Activated CD4-positive, alpha-beta T cell treated with anti-CD3 and anti-CD28 coated beads, Interleukin-2, Interleukin-6, amounts not matched to agents 100 ng/mL and 50 ng/mL, durations not matched to agents 16 hours and 8 hours (primary cell): ENCODE results near the gene NSG2.

Experiments used
- DNase-seq: peaks from one replicate; pipeline ENCODE4 v3.0.0-alpha.2; 2020

NSG2 gene

GRCh38 chr5:174045470-174046025, at the start of gene NSG2:
TSS of gene NSG2 (plus strand) at chr5:174045706. CDS start at chr5:174046756, 1,050 bp downstream.
- DNase-seq = peak; percentile 58

GRCh38 chr5:173997331-173997730, 48.2 kb upstream of the NSG2 start:
- DNase-seq = no peak

DNA sequence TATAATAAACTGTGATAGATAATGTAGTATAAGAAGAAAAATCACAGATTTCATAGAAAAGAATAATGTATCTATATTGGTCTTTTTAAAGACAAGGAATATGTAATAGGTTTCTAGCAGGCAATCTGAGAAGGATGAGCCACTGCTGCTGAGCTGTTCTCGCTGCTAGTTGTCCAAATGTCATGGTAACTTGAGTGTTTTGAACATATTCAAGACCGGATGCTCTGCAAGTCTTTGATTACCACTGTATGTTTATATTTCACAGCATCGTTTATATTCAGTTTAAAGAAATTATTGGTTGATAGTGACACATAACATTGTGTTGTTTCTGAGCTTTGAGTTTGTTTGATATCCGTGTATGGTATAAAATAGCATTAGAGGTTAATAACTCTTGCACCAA, 47.0 kb upstream of the NSG2 start:
- no peak for DNase-seq

- DNase-seq = no peak
Measured at GRCh38 chr5:174000076-174000475, 45.4 kb upstream of the NSG2 start.

GRCh38 chr5:174003795-174004194, 41.7 kb upstream of the NSG2 start:
- DNase-seq = no peak

GRCh38 chr5:174008922-174009321, 36.6 kb upstream of the NSG2 start:
- DNase-seq = no peak

GRCh38 chr5:174010365-174010764, 35.1 kb upstream of the NSG2 start:
- DNase-seq = peak; percentile 17

GRCh38 chr5:174011441-174011840, 34.1 kb upstream of the NSG2 start:
- DNase-seq = no peak

GRCh38 chr5:174020069-174020927, 25.2 kb upstream of the NSG2 start:
- DNase-seq = peak; percentile 41

DNA sequence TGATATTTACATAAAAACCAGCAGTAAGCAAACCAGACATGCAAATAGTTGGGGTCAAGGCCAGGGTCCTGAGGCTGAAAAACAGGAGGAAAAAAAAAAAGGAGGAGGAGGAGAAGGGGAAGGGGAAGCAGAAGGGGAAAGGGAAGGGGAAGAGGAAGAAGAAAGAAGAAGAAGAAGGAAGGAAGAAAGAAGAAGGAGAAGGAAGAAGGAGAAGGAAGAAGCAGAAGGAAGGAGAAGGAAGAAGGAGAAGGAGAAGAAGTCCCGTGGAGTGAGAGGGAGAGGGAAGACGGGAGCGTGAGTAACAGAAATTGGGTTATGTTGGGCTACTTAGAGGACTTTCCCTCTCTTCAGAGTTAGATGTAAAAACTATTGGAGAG, 24.6 kb upstream of the NSG2 start:
- no peak for DNase-seq

DNA sequence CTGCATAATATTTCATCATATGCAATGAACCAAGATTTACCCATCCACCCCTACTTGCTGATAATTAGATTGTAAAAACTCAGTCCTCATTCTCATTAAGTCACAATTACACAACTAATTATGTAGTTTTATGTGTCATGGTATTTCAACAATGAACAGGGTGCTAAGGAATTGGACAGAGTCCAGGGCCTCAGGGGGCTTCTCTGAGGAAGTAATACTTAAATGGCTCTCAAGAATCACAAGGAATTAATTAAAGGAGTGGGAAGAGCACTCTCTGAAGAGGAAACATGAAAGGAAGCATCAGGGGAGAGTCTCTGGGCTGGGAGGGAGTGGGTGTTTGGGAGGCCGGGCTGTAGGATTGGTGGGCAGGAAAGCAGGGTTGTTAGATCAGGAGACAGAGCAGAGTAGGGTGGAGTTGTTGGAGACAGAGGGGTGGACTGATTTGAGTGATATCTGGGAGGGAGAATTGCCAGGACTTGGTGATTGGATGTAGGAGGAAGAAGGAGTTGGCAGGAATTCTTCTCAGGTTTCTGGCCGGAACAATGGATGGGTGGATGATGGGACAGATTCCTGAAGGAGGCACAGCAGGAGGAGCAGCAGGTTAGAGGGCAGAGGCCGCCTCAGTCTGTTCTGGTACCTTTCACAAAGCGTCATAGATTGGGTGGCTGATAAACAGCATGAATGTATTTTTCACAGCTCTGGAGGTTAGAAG, 23.0 kb upstream of the NSG2 start:
- no peak for DNase-seq

GRCh38 chr5:174030286-174030685, 15.2 kb upstream of the NSG2 start:
- DNase-seq = no peak

- no peak for DNase-seq
Measured at GRCh38 chr5:174044466-174045254, 846 bp upstream of the NSG2 start.

DNA sequence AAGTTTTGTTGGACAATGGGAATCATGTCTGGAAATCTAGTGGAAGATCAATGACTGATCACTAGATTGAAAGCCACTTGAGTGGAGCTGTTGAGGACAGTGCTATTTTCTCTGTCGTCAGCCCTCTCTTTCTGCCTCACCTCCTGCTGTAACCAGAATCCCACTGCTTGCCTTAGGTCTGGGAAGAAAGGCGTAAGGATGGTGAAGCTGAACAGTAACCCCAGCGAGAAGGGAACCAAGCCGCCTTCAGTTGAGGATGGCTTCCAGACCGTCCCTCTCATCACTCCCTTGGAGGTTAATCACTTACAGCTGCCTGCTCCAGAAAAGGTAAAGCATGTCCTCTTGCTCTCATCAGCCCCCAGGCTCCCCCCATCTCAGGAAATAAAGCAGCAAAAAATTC, 1.1 kb downstream of the NSG2 start:
- no peak for DNase-seq

DNA sequence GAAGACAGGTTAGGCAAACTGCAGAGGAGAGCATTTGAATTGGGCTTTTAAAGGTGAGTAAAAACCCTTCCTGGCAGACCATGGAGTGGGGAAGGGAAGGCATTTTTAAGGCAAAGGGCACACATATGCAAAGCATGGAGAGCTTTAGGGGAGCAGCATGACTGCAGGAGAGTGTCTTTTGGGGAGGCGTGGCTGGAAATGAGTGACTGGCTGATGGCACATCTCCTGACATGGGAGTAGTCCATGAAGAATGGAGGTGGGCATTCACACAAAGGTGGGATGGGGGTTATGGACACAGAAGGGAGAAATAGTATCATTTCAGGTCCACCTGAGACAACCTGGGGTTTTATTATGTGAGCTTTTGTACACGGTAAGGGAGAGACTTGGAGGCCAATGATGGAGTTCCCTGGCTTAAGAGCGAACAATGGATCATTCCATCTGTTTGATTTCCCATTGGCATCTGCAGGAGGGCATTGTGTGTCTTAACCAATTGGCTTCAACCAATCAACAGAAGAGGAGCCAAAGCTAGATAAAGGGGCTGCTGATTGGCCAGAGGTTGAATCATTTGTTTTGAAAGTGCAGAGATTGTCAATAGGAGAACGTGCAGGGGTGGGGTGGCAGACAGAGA, 2.1 kb downstream of the NSG2 start:
- no peak for DNase-seq

GRCh38 chr5:174052636-174053035, 7.1 kb downstream of the NSG2 start:
- DNase-seq = no peak

DNA sequence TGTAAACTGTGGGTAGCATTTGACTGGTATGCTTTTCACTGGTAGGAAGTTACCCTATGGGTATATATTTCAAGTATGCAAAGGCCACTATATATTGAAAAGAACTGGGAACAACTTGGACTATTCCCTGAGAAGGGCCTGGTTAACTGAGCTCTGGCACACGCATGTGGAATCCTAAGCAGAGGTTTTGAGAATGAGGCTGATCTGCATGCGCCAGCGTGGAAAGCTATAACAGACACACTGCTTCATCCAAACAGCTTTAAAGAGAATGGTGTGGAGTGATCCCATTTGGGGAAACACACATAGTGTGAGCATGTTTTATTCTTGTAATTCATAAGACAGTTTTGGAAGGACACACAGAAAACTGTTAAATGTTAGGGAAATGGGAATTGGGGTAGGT, 8.4 kb downstream of the NSG2 start:
- DNase-seq = no peak

- no peak for DNase-seq
Measured at GRCh38 chr5:174056064-174056847, 10.8 kb downstream of the NSG2 start.

- DNase-seq = no peak
Measured at GRCh38 chr5:174057206-174057605, 11.7 kb downstream of the NSG2 start.

- DNase-seq = no peak
Measured at GRCh38 chr5:174058433-174059122, 13.1 kb downstream of the NSG2 start.

- no peak for DNase-seq
Measured at GRCh38 chr5:174059247-174059646, 13.7 kb downstream of the NSG2 start.
